Breast epithelium (tissue), 3 donors: Measurements from ENCODE around the gene AAGAB.

ENCODE experiments used
- CTCF ChIP-seq, 3 donors: fragments of 450-650 bp; IDR thresholded peaks; one replicate each; pipeline ENCODE4 v1.5.1; 2016 to 2017; ENCODE audit warnings: antibody characterized with exemption in 3 of 3, mild to moderate bottlenecking in 3 of 3, moderate library complexity in 3 of 3
- POLR2A ChIP-seq: fragments of 450-650 bp; IDR thresholded peaks from one replicate; pipeline ENCODE4 v1.6.1; 2016; ENCODE audit warnings: antibody characterized with exemption, mild to moderate bottlenecking, moderate library complexity
- POLR2AphosphoS5 ChIP-seq, 3 donors: sonication (generic); formaldehyde crosslinking; IDR thresholded peaks; one replicate each; pipeline ENCODE4 v1.6.1; 2017; ENCODE audit warnings: antibody characterized with exemption in 3 of 3

DNA sequence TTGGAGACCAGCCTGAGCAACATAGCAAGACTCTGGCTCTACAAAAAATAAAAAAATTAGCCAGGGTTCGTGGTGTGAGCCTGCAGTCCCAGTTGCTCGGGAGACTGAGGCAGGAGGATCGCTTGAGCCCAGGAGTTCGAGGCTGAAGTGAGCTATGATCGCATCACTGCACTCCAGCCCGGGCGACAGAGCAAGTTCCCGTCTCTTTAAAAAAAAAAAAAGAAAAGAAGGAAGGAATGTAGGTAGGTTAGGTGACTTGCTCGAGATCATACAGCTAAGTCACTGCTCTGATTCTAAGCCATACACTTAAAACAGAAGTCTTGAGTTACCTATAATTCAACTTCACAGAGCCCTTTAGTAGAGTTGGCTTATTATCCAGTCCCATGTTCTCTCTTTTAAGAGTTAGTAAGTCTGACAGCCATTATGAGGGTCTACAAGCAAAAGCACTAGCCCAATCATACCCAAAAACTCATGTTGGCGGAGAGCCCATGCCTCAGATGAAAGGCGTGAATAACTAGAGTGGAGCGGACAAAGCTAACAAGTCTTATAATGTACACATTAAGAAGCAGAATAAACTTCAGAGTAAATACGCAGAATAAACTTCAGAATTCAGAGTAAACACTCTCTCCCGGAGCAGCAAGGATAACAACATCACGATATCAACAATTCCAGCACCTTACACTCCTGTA lies 768 bp downstream of the AAGAB start:
- TF ChIP-seq POLR2A = no peak
- no peak for TF ChIP-seq CTCF (IDR thresholded peaks at IDR 0.05)
- no peak for TF ChIP-seq POLR2AphosphoS5 (IDR thresholded peaks at IDR 0.05)
